Activated CD4-positive, CD25-positive, alpha-beta regulatory T cell treated with anti-CD3 and anti-CD28 coated beads, Interleukin-2, amount 50 U/mL, for 72 hours (primary cell): ENCODE results near the gene TSEN34.
"Not testable (repeated sequence)": the region's sequence is repeated elsewhere in the genome, so short reads cannot be mapped to it uniquely, and the experiment has no call there.

Experiments used
- DNase-seq: peaks from one replicate; pipeline ENCODE4 v3.0.0; 2021

TSEN34 gene

GRCh38 chr19:54209811-54210494 lies 18.8 kb downstream of the TSEN34 start:
- DNase-seq: no peak

GRCh38 chr19:54211235-54211634 lies 20.1 kb downstream of the TSEN34 start:
- DNase-seq: no peak

- not testable (repeated sequence) for DNase-seq
These were observed 23.1 kb downstream of the TSEN34 start for GRCh38 chr19:54214217-54214616.

GRCh38 chr19:54214734-54215133 lies 23.6 kb downstream of the TSEN34 start:
- not testable (repeated sequence) for DNase-seq

- no peak for DNase-seq
These were observed 25.8 kb downstream of the TSEN34 start for GRCh38 chr19:54216869-54217268.

GRCh38 chr19:54217517-54218247 lies 26.6 kb downstream of the TSEN34 start:
- not testable (repeated sequence) for DNase-seq

- no peak for DNase-seq
These were observed 27.2 kb downstream of the TSEN34 start for GRCh38 chr19:54218259-54218658.

GRCh38 chr19:54218960-54219661 lies 28.0 kb downstream of the TSEN34 start:
- DNase-seq: no peak

- DNase-seq: not testable (repeated sequence)
These were observed 28.6 kb downstream of the TSEN34 start for GRCh38 chr19:54219702-54220101.

- DNase-seq: not testable (repeated sequence)
These were observed 30.8 kb downstream of the TSEN34 start for GRCh38 chr19:54221947-54222346.

GRCh38 chr19:54222474-54223276 lies 31.6 kb downstream of the TSEN34 start, which contains the start of gene LILRB3:
LILRB3 (minus strand) TSS chr19:54223007; CDS start chr19:54222976, 31 bp downstream.
- DNase-seq: not testable (repeated sequence)

- DNase-seq: not testable (repeated sequence)
These were observed 32.3 kb downstream of the TSEN34 start for GRCh38 chr19:54223277-54223936.

- DNase-seq: not testable (repeated sequence)
These were observed 32.8 kb downstream of the TSEN34 start for GRCh38 chr19:54223937-54224281.

- not testable (repeated sequence) for DNase-seq
These were observed 33.5 kb downstream of the TSEN34 start for GRCh38 chr19:54224619-54225018.

GRCh38 chr19:54229146-54229545 lies 38.0 kb downstream of the TSEN34 start:
- DNase-seq: no peak

GRCh38 chr19:54230031-54230430 lies 38.9 kb downstream of the TSEN34 start:
- DNase-seq: no peak

- peak; percentile 94 for DNase-seq
These were observed 40.2 kb downstream of the TSEN34 start for GRCh38 chr19:54231077-54231931.

- DNase-seq: no peak
These were observed 42.8 kb downstream of the TSEN34 start for GRCh38 chr19:54233941-54234340.

- peak; percentile 22 for DNase-seq
These were observed 48.6 kb downstream of the TSEN34 start for GRCh38 chr19:54239491-54240371.
